ENCODE measurements around the gene OSBPL7. TPM values are rescaled to one million over a fixed set of nuclear protein-coding genes. Genes with fewer than 3 reads are reported as not detected.

OSBPL7 gene
- total and polyA plus RNA-seq, 2 donors (not counting 3 experiments of a cell fraction or from before 2014, with no cell fraction given) = 16.2 to 29.1 TPM

DNA sequence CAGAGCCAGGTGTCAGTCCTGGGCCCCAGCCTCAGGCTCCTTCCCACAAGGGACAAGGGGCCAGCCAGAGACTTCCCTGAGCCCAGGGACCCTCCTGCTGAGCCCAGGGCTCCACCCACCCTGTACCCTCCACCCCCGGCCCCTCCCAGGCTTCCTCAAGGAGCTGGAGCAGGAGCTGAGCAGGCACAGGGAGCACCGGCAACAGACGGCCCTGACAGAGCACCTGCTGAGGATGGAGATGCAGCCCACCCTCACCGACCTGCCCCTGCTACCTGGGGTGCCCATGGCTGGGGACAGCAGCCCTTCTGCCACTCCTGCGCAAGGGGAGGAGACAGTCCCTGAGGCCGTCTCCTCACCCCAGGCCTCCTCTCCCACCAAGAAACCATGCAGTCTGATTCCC, 15.0 kb upstream of the OSBPL7 start:
- Histone ChIP-seq H3K79me2 (ENCODE audit: control insufficient read depth, insufficient read depth, low read length) (no peaks in the 10 kb centered on the region), H3K27ac (ENCODE audit: insufficient read depth, low read depth, low read length) (no peak overlapping the region), H3K4me3 (replicated peaks in 1 of 3; ENCODE audit: insufficient read depth in 1 of 3, low read depth in 1 of 3, low read length in 3 of 3) (no peak overlapping the region), H3K4me2 (ENCODE audit: insufficient read depth, low read length) (no peak overlapping the region), H3K9me3 (replicated peaks; ENCODE audit: control insufficient read depth, insufficient read depth, low read length) (no peaks in the 10 kb centered on the region), H3K4me1 (ENCODE audit: control insufficient read depth, extremely low read depth, insufficient read depth, low read length) (peaks cover 22% of the 10 kb centered on the region), H3K27me3 (ENCODE audit: control insufficient read depth in 2 of 2, insufficient read depth in 2 of 2, low read length in 2 of 2) (no peaks in the 10 kb centered on the region), H3K9ac (replicated peaks; ENCODE audit: extremely low read depth, insufficient read depth, low read length) (no peak overlapping the region), H3K36me3 (ENCODE audit: control insufficient read depth in 2 of 2, extremely low read depth in 1 of 2, insufficient read depth in 2 of 2, low read length in 2 of 2) (peaks cover 0 to 4% of the 10 kb centered on the region in 2 experiments), H4K20me1 (replicated peaks; ENCODE audit: control insufficient read depth, extremely low read depth, insufficient read depth, low read length) (no peaks in the 10 kb centered on the region), H2AFZ (ENCODE audit: low read depth, low read length) (no peak overlapping the region), H3K9me1 (replicated peaks; ENCODE audit: control insufficient read depth, extremely low read depth, insufficient read depth, low read length) (no peaks in the 10 kb centered on the region)
- intact Hi-C loops (cut with micrococcal nuclease) (no loop called here), dilution Hi-C loops (cut with MboI; ENCODE audit: extremely low pct_ligation_motif_present, low sequenced_read_pairs) (no loop called here)
- no TSS peak for BruUV-seq (replicated peaks)
- DNase-seq (ENCODE audit: low read depth, low spot score) (no peak), FAIRE-seq (no peak)
- ChIA-PET CTCF (interaction anchor here (1.3 to 3.5 kb wide), 3 partner anchors 53 to 112 kb away, joined by 3 to 28 read pairs (median 4); no protein-coding TSS in a partner anchor), POLR2A (no interaction called here)
- TF ChIP-seq, protein P1, sequence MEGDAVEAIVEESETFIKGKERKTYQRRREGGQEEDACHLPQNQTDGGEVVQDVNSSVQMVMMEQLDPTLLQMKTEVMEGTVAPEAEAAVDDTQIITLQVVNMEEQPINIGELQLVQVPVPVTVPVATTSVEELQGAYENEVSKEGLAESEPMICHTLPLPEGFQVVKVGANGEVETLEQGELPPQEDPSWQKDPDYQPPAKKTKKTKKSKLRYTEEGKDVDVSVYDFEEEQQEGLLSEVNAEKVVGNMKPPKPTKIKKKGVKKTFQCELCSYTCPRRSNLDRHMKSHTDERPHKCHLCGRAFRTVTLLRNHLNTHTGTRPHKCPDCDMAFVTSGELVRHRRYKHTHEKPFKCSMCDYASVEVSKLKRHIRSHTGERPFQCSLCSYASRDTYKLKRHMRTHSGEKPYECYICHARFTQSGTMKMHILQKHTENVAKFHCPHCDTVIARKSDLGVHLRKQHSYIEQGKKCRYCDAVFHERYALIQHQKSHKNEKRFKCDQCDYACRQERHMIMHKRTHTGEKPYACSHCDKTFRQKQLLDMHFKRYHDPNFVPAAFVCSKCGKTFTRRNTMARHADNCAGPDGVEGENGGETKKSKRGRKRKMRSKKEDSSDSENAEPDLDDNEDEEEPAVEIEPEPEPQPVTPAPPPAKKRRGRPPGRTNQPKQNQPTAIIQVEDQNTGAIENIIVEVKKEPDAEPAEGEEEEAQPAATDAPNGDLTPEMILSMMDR (IDR thresholded peaks at IDR 0.05; ENCODE audit: extremely low read depth in 1 of 2, insufficient read depth in 1 of 2, low read depth in 1 of 2, low read length in 2 of 2) = no peak
- TF ChIP-seq, protein P2, sequence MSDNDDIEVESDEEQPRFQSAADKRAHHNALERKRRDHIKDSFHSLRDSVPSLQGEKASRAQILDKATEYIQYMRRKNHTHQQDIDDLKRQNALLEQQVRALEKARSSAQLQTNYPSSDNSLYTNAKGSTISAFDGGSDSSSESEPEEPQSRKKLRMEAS (IDR thresholded peaks at IDR 0.05; ENCODE audit: insufficient read depth, insufficient read length) = no peak
- TF ChIP-seq EZH2 (IDR thresholded peaks at IDR 0.05; ENCODE audit: borderline replicate concordance, low read depth, low read length, severe bottlenecking) (no peak), POLR2A (IDR thresholded peaks at IDR 0.05; ENCODE audit: low read depth, low read length) (no peak), POLR2AphosphoS5 (IDR thresholded peaks at IDR 0.05; ENCODE audit: insufficient read depth, low read depth, low read length) (no peak), JUN (IDR thresholded peaks at IDR 0.05; ENCODE audit: borderline replicate concordance, insufficient read depth, insufficient read length, low read depth) (no peak), GATA2 (IDR thresholded peaks at IDR 0.05; ENCODE audit: insufficient read depth, insufficient read length, low read depth, low read length) (no peak), FOS (IDR thresholded peaks at IDR 0.05; ENCODE audit: borderline replicate concordance, insufficient read depth, low read length) (no peak), MYC (IDR thresholded peaks at IDR 0.05; ENCODE audit: low read depth, low read length) (no peak)
